SIG-M5 treated with dmso at 0.1 percent for 504 hours (cell line): ENCODE measurements around the gene CERS3.

ENCODE experiments used
- DNase-seq: peaks from one replicate; lab custom pipeline; 2025; ENCODE audit not compliant: unreplicated experiment; lab: John Stamatoyannopoulos, UW

Gene CERS3

DNA sequence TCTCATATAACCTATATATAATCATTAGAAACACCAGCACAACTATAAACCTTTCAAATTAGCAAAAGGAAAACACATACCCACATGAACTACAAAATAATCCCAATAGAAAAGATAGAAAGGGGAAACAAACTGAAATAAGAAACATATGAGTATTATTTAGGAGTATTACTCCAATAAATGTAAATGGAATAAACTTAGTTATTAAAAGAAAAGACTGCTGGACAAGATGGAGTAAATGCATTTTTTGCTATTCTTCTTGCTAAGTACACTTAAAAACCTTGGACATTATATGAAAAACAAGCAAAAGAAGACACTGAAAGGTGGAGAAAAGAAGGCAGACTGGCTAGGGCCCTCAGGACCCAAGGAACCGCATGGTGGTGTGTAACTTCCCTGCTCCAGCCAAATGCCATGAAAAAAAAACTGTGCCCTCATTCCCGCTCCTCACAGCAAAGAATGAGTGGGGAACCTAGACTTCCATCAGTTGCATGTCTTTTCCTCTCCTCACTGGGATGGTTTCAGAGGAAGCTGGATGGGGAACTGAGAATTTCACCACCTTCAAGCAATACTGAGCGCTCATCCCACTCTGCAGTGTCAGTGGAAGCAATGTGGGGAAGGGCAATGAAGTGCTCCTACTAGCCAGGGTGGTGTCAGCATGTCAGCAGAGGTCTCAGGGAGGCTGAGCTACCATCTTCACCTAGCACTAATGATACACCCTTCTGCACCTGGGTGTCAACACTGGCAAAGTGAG lies 143.3 kb downstream of the CERS3 start:
- DNase-seq: no peak

DNA sequence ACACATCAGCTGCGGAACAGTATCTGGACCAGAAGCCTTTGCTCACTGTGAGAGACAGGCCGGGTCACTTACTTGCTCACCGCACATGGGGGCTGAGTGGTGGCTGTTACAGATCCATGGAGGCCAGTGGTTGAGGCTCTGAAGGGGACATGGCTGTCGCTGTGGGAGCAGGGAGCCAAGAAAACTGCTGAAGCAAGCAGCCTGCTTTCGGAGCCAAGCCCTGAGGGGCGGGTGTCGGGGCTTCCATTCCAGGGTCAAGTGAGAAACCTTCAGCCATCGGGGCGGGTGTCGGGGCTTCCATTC lies 144.7 kb downstream of the CERS3 start:
- no peak for DNase-seq

DNA sequence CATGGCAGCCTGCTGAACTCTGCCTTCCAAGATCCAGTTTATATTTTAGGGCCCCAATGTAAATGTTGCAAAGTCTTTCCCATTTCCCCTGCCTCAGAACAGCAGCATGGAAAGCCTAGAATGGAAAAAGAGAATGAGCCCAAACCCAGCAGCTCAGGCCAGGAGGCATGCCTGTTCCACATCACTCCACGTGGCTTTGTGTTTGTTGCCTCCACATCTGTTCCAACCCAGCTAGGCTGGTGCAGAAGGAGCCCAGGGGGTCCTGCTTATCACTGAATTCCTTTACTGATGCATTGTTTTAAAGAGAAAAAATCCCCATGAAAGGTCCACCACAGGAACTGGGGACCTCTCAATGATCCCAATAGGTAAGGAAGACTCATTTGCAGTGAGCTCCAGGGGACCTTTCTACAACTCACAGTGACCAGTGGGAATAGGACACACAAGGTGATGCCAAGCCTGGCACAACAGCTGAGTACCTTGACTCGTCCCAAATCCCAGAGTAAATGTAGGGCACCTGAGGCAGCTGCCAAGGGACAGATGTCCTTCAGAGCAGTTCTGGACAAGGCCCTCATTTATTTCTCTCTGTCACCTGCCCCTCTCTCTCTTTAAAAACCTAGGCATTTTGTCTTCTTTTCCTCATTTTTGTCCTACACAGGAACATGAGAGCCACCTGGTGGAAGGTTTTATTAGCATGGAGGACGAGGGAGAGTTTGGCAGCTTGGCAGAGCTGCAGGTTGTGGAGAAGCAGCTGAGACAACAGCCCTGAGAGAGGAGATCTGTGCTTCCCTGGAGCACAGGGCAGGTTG lies 145.2 kb downstream of the CERS3 start:
- peak; percentile 50 for DNase-seq

- no peak for DNase-seq
Measured at GRCh38 chr15:100373942-100374341, 154.8 kb downstream of the CERS3 start.

DNA sequence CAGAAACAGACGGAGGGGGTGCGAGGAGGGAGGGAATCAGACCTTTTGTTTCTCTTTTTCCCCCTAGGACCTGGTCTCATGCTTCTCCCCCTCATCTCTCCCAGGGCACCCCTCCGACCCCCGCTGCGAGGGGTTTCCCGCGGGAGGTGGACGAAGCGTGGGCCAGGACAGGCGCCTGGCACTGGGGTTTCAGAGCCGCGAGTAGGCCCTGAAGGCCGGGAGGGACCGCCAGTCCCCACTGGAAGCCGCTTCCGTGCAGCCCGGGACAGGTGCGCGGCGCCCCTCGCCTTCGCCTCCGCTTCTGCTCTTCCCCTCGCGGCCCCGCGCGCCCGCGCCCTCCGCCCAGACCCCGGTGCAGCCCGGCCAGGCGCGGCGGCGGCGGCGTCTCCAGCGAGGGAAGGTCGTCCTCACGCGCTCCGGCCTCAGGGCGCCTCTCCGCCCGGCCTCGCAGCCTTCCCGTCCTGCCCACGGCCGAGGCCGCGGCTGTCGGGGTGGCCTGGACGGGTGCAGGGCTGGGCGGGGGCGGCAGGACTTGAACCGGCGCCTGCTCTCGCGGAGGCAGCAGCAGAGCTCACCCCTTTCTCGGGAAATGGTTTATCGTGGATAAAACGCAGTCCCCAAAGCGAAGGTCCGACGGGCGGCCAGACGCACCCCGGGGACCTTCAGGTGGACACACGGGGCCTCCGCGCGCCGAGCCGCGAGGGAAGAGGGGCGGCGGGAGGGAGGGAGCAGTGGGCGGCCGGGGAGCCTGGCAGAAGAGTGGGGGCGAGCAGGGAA lies 155.4 kb downstream of the CERS3 start:
- DNase-seq: no peak

- no peak for DNase-seq
Measured at GRCh38 chr15:100372739-100373119, 156.0 kb downstream of the CERS3 start.

DNA sequence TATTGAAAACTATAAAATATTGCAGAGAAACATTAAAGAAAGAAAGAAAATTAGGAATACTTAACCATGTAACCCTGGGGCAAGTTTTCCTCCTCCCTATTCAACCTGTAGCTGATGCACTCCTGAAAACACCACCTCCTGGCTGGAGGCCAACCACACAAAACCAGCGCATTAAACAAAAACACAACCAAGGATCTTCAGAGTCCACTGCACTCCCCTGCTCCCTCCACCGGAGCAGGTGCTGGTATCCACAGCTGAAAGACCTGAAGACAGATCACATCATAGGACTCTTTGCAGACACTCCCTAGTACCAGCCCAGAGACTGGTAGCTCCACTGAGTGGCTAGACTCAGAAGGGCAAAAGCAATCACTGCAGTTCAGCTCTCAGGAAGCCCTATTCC lies 173.4 kb downstream of the CERS3 start:
- no peak for DNase-seq

DNA sequence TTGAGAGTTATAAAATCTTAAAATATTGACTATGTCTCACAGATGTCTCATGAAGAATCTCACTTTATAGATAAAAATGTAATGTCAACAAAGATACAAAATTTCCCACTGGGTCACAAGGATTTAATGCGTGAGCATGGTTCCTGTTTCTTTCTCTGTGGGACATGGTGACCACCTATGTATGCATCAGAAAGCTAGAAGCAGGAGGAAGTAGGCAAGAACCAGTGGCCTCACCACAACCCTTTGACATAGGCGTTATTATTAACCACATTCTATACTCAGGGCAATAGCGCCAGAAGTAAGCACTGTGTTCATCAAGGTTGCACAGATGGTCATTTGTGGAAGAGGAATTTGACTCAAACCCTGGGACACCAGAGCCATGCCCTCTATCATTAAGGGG lies 175.3 kb downstream of the CERS3 start:
- peak; percentile 40 for DNase-seq

DNA sequence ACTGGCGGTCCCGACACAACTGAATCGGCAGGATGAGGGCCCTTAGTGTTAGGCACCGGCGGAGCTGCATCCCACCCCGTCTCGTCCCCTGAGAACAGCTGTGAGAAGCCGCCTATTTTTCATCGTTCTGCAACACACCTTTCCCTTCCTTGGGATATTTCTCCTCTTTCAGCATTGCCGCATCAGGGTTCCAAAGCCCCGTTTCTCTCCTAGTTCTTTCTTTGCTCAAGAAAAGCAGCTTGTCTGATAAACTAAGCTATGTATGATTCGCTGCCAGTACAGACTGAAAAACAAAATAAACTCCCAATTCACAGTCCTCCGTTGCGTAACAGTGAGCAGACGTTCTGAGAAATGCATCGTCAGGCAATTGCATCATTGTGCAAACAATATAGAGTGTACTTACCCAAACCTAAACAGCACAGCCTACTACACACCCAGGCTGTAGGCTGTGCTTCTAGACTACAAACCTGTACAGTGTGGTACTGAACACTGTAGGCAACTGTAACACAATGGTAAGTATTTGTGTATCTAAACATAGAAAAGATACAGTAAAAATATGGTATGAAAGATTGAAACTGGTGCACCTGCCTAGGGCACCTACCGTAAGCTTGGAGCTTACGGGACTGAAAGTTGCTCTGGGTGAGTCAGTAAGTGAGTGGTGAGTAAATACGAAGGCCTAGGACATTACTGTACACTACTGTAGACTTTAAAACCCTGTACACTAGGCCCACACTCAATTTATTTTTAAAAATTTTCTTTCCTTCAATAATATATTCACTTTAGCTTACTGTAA lies 178.1 kb downstream of the CERS3 start:
- peak; percentile 92 for DNase-seq
